SU-DHL-6 (cell line): ENCODE measurements around the gene LARP6.

Source experiments
- H2AFZ ChIP-seq: fragments of 200-600 bp; sonication (generic); 2 replicates; pipeline ENCODE4 v1.6.1; 2014; ENCODE audit warnings: low read depth, mild to moderate bottlenecking, moderate library complexity, mixed read lengths, antibody characterized with exemption, low read length; ENCODE audit not compliant: severe bottlenecking
- H3F3A ChIP-seq: fragments of 200-600 bp; shearing (Covaris generic); 2 replicates; pipeline ENCODE4 v1.6.0; 2016; ENCODE audit warnings: antibody characterized with exemption, mild to moderate bottlenecking; ENCODE audit not compliant: insufficient read depth
- H3K27ac ChIP-seq: fragments of 200-600 bp; sonication (generic); 2 replicates; pipeline ENCODE4 v1.5.1; 2016; ENCODE audit warnings: low read depth, mild to moderate bottlenecking, low read length, moderate library complexity, mixed read lengths
- H3K27me3 ChIP-seq: fragments of 200-600 bp; sonication (generic), shearing (Covaris generic); 2 replicates; pipeline ENCODE4 v1.6.0; 2014; ENCODE audit warnings: mild to moderate bottlenecking, low read length
- H3K36me3 ChIP-seq: fragments of 200-600 bp; sonication (generic); 2 replicates; pipeline ENCODE4 v1.6.1; 2014; ENCODE audit warnings: mild to moderate bottlenecking, low read length, mixed read lengths
- H3K4me2 ChIP-seq: fragments of 300-600, 200-600 bp; shearing (Covaris generic), sonication (generic); 2 replicates; pipeline ENCODE4 v1.6.0; 2014; ENCODE audit warnings: low read length, low read depth, mild to moderate bottlenecking; ENCODE audit not compliant: poor library complexity, severe bottlenecking
- H3K4me3 ChIP-seq: fragments of 200-600 bp; sonication (generic); 2 replicates; pipeline ENCODE4 v1.5.1; 2014; ENCODE audit warnings: antibody characterized with exemption, low read length, mild to moderate bottlenecking, mixed read lengths; ENCODE audit not compliant: insufficient read depth, poor library complexity, severe bottlenecking
- H3K79me2 ChIP-seq: fragments of 200-600 bp; sonication (generic); 2 replicates; pipeline ENCODE4 v1.6.1; 2014; ENCODE audit warnings: mild to moderate bottlenecking, low read length, moderate library complexity; ENCODE audit not compliant: insufficient read depth
- H3K9ac ChIP-seq: fragments of 200-600 bp; sonication (generic); 2 replicates; pipeline ENCODE4 v1.7.0; 2014; ENCODE audit warnings: mild to moderate bottlenecking, low read length
- H3K9me2 ChIP-seq: fragments of 200-600 bp; sonication (generic); replicated peaks from 2 replicates; pipeline ENCODE4 v1.6.1; 2014; ENCODE audit warnings: low read length; ENCODE audit not compliant: insufficient read depth
- H3K9me3 ChIP-seq: fragments of 200-600 bp; sonication (generic); 2 replicates; pipeline ENCODE4 v1.6.1; 2014; ENCODE audit warnings: low read length, mixed read lengths; ENCODE audit not compliant: insufficient read depth
- H4K20me1 ChIP-seq: fragments of 200-600 bp; sonication (generic); 2 replicates; pipeline ENCODE4 v1.6.1; 2014; ENCODE audit warnings: low read depth, mild to moderate bottlenecking, antibody characterized with exemption, low read length, moderate library complexity, mixed read lengths
- CTCF ChIP-seq: fragments of 200-600 bp; sonication (generic); IDR thresholded peaks from one replicate; pipeline ENCODE4 v1.5.1; 2017; ENCODE audit warnings: antibody characterized with exemption, mild to moderate bottlenecking, low read length, moderate library complexity; ENCODE audit not compliant: insufficient read depth, poor library complexity, severe bottlenecking
- EZH2phosphoT487 ChIP-seq: fragments of 200-600 bp; sonication (generic), shearing (Covaris generic); conservative IDR thresholded peaks from 2 replicates; pipeline ENCODE4 v1.6.1; 2018; ENCODE audit warnings: mild to moderate bottlenecking, antibody characterized with exemption, low read length, moderate library complexity, mixed read lengths

LARP6 gene

GRCh38 chr15:70783610-70784022 is 70.3 kb downstream of the LARP6 start:
- H3K36me3 ChIP-seq, result no peaks in the 10 kb centered on the region
- no peaks in the 10 kb centered on the region for H4K20me1 ChIP-seq
- no peaks in the 10 kb centered on the region for H3F3A ChIP-seq
- no peak for TF ChIP-seq CTCF
- TF ChIP-seq EZH2phosphoT487, result no peak
- no peaks in the 10 kb centered on the region for H3K9me3 ChIP-seq
- H2AFZ ChIP-seq, result no peak overlapping the region
- no peak overlapping the region for H3K4me2 ChIP-seq
- no peaks in the 10 kb centered on the region for H3K9me2 ChIP-seq
- H3K4me3 ChIP-seq, result no peak overlapping the region
- H3K27me3 ChIP-seq, result no peaks in the 10 kb centered on the region
- H3K27ac ChIP-seq, result no peak overlapping the region
- H3K79me2 ChIP-seq, result no peaks in the 10 kb centered on the region
- H3K9ac ChIP-seq, result no peak overlapping the region

GRCh38 chr15:70783041-70783440 is 70.9 kb downstream of the LARP6 start:
- H3K36me3 ChIP-seq, result no peaks in the 10 kb centered on the region
- H3K9ac ChIP-seq, result no peak overlapping the region
- H3F3A ChIP-seq, result no peaks in the 10 kb centered on the region
- H3K79me2 ChIP-seq, result no peaks in the 10 kb centered on the region
- H4K20me1 ChIP-seq, result no peaks in the 10 kb centered on the region
- TF ChIP-seq CTCF, result no peak
- TF ChIP-seq EZH2phosphoT487, result no peak
- H3K9me3 ChIP-seq, result no peaks in the 10 kb centered on the region
- H2AFZ ChIP-seq, result no peak overlapping the region
- H3K27me3 ChIP-seq, result no peaks in the 10 kb centered on the region
- no peak overlapping the region for H3K4me2 ChIP-seq
- H3K27ac ChIP-seq, result no peak overlapping the region
- no peak overlapping the region for H3K4me3 ChIP-seq
- H3K9me2 ChIP-seq, result no peaks in the 10 kb centered on the region

GRCh38 chr15:70781236-70781635 is 72.7 kb downstream of the LARP6 start:
- Histone ChIP-seq H2AFZ (no peak overlapping the region), H3K4me2 (no peak overlapping the region), H3K9me3 (no peaks in the 10 kb centered on the region), H3K79me2 (no peaks in the 10 kb centered on the region), H3K27ac (no peak overlapping the region), H3K9me2 (no peaks in the 10 kb centered on the region), H3K27me3 (no peaks in the 10 kb centered on the region; the same call in 1 of the 2 replicates), H4K20me1 (no peaks in the 10 kb centered on the region), H3F3A (no peaks in the 10 kb centered on the region), H3K36me3 (no peaks in the 10 kb centered on the region), H3K4me3 (no peak overlapping the region), H3K9ac (no peak overlapping the region)
- TF ChIP-seq CTCF (no peak), EZH2phosphoT487 (no peak)
